Esophagus muscularis mucosa (tissue), 3 donors: ENCODE data around the gene JAKMIP3.

Experiments
- CTCF ChIP-seq, 3 experiments: fragments of 200-600 bp in 2 of 3; fragments of 450-650 bp in 1 of 3; sonication (generic) in 2 of 3; IDR thresholded peaks; one replicate each; pipeline ENCODE4 v1.5.1; 2017 to 2019; ENCODE audit warnings: antibody characterized with exemption in 3 of 3, mild to moderate bottlenecking in 2 of 3, moderate library complexity in 1 of 3
- POLR2A ChIP-seq: fragments of 450-650 bp; IDR thresholded peaks from one replicate; pipeline ENCODE4 v1.6.1; 2017; ENCODE audit warnings: antibody characterized with exemption, moderate library complexity, mild to moderate bottlenecking, low read depth

GRCh38 chr10:132106431-132106830 lies 40.7 kb downstream of the JAKMIP3 start:
- TF ChIP-seq CTCF (IDR thresholded peaks at IDR 0.05): no peak
- TF ChIP-seq POLR2A: no peak
